Measurements from ENCODE around the gene MRPL38.
A peak's percentile ranks its signal among the peaks of the same experiment; 100 is the strongest.

The MRPL38 gene

DNA sequence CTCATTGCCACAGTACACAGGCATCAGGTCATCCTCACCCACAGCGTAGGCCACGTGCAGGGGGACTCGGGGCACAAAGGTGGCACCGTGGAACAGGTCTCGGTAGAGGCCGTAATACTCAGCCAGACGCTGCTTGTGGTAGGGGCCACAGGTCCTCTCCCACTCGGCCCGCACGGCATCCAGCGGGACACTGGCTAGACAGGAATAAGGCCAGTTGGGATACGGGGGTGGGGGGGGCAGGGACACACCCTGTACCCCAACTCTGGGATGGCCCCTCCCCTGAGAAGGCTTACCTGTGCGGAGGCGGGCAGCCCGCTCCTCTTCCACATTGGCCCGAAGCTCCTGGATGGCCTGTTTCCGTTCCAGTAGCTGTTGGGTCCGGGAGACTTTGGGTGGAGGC is 3.0 kb downstream of the MRPL38 start:
- peak; percentile 69 for DNase-seq (ENCODE audit: low spot score)
- Histone ChIP-seq H3K27me3 (ENCODE audit: insufficient read depth, poor library complexity, severe bottlenecking) (no peaks in the 10 kb centered on the region), H3K9me3 (ENCODE audit: severe bottlenecking) (no peaks in the 10 kb centered on the region), H3K27ac (ENCODE audit: poor library complexity, severe bottlenecking) (no peak overlapping the region), H3K4me3 (ENCODE audit: severe bottlenecking) (no peak overlapping the region), H3K4me1 (ENCODE audit: insufficient read depth, poor library complexity, severe bottlenecking) (peaks cover 10% of the 10 kb centered on the region), H3K36me3 (ENCODE audit: low read depth) (peaks cover 54% of the 10 kb centered on the region)
- TF ChIP-seq, protein P1, sequence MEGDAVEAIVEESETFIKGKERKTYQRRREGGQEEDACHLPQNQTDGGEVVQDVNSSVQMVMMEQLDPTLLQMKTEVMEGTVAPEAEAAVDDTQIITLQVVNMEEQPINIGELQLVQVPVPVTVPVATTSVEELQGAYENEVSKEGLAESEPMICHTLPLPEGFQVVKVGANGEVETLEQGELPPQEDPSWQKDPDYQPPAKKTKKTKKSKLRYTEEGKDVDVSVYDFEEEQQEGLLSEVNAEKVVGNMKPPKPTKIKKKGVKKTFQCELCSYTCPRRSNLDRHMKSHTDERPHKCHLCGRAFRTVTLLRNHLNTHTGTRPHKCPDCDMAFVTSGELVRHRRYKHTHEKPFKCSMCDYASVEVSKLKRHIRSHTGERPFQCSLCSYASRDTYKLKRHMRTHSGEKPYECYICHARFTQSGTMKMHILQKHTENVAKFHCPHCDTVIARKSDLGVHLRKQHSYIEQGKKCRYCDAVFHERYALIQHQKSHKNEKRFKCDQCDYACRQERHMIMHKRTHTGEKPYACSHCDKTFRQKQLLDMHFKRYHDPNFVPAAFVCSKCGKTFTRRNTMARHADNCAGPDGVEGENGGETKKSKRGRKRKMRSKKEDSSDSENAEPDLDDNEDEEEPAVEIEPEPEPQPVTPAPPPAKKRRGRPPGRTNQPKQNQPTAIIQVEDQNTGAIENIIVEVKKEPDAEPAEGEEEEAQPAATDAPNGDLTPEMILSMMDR (IDR thresholded peaks at IDR 0.05; ENCODE audit: poor library complexity, severe bottlenecking): no peak
- ATAC-seq (ENCODE audit: low read depth): no peak

DNA sequence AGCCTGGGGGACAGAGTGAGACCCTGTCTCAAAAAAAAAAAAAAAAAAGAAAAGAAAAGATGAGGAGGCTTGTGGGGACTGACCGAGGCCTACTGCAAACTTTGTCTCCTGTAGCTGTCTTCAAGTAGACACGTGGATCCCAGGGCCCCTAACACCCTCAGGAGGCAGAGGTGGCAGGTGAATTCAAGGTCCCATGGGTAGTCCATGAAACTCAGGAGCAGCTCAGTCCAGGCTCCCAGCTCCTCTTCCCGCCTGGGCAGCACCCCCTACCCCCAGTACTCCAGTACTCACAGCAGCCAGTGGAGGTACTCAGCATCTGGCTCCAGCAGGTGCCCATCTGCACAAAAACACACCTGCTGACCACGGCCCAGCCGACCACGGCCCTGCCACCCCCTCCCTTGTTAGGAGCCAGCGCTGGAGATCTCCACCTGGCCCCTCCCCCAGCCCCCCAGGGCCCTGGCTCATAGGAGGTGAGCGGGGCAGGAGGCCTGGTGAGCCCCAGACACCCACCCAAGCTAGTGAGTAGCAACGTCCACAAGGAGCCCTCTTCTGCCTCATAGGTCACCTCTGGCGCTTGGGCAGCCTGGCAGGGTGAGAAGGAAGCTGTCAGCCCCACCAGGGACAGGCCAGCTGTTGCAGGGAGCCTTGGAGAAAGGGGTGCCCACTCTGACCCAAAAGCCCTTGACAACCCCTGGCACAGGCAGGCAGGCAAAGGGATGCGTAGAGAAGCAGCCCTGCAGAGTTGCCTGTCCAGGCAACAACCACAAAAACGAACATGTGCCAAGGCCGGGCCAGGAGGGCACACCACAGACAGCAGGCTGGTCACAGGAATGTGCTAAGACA is 3.8 kb downstream of the MRPL38 start:
- Histone ChIP-seq H3K27ac (ENCODE audit: poor library complexity, severe bottlenecking) (no peak overlapping the region), H3K36me3 (ENCODE audit: low read depth) (peaks cover 54% of the 10 kb centered on the region), H3K27me3 (ENCODE audit: insufficient read depth, poor library complexity, severe bottlenecking) (no peaks in the 10 kb centered on the region), H3K4me1 (ENCODE audit: insufficient read depth, poor library complexity, severe bottlenecking) (peaks cover 10% of the 10 kb centered on the region), H3K4me3 (ENCODE audit: severe bottlenecking) (no peak overlapping the region), H3K9me3 (ENCODE audit: severe bottlenecking) (no peaks in the 10 kb centered on the region)
- DNase-seq (ENCODE audit: low spot score) (no peak), ATAC-seq (ENCODE audit: low read depth) (no peak)
- TF ChIP-seq, protein P1 (IDR thresholded peaks at IDR 0.05; ENCODE audit: poor library complexity, severe bottlenecking): no peak

DNA sequence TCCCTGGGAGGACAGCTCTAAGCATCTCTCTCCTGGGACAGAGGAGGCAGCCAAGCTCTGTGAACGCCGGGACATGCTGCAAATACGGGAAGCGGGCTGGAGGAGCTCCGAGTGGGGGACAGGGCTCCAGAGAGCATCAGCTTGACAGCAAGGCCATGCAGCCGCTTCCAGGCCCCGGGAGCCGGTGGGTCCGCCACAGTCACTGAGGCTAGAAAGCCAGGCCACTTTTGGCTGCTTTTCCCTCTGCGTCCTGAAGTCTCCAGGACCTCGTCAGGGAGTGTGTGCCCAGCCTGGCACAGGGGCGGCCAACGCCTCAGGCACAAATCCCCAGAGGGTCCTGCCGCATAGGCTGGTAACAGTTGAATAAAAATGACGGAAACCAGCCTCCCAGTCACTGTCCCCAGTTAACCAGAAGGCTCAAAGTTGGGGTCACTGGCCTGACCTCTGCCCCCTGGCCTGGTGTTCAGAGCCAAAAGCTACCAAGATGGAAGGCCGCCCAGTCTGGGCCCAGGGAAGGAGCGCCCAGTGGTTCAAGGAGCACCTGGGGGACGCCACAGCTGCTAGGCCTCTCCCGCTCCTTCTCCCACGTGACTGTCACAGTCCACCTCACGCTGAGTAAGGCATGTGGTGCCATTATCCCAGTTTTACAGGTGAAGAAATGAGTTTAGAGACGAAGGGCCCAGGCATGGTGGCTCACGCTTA is 4.8 kb downstream of the MRPL38 start:
- Histone ChIP-seq H3K4me1 (ENCODE audit: insufficient read depth, poor library complexity, severe bottlenecking) (peaks cover 13% of the 10 kb centered on the region), H3K4me3 (ENCODE audit: severe bottlenecking) (no peak overlapping the region), H3K27ac (ENCODE audit: poor library complexity, severe bottlenecking) (no peak overlapping the region), H3K27me3 (ENCODE audit: insufficient read depth, poor library complexity, severe bottlenecking) (no peaks in the 10 kb centered on the region), H3K36me3 (ENCODE audit: low read depth) (peaks cover 54% of the 10 kb centered on the region), H3K9me3 (ENCODE audit: severe bottlenecking) (no peaks in the 10 kb centered on the region)
- TF ChIP-seq, protein P1 (IDR thresholded peaks at IDR 0.05; ENCODE audit: poor library complexity, severe bottlenecking): no peak
- ATAC-seq (ENCODE audit: low read depth) (no peak), DNase-seq (ENCODE audit: low spot score) (no peak)

DNA sequence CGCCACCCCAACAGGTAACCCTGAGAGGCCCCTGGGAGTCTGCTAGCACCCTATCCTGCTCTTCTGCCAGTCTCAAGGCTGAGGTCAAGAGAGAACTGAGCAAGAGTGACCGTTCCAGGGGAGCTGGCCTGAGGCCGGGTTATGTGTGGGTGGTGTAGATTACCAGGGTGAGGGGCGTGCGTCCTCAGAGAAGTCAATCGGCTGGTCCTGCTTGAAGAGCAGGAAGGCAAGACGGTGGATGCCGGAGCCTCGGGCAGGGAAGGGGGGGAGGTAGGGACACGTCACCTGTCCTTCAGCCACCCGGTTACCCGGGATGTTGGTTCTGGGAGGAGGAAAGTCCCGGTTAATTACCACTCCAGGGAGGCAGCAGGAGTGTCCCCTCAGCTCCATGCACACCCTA is 5.3 kb downstream of the MRPL38 start:
- no peaks in the 10 kb centered on the region for H3K9me3 ChIP-seq (ENCODE audit: severe bottlenecking)
- peaks cover 13% of the 10 kb centered on the region for H3K4me1 ChIP-seq (ENCODE audit: insufficient read depth, poor library complexity, severe bottlenecking)
- no peak overlapping the region for H3K4me3 ChIP-seq (ENCODE audit: severe bottlenecking)
- TF ChIP-seq, protein P1 (IDR thresholded peaks at IDR 0.05; ENCODE audit: poor library complexity, severe bottlenecking): no peak
- no peaks in the 10 kb centered on the region for H3K27me3 ChIP-seq (ENCODE audit: insufficient read depth, poor library complexity, severe bottlenecking)
- no peak for DNase-seq (ENCODE audit: low spot score)
- ATAC-seq (ENCODE audit: low read depth): no peak
- peaks cover 54% of the 10 kb centered on the region for H3K36me3 ChIP-seq (ENCODE audit: low read depth)
- H3K27ac ChIP-seq (ENCODE audit: poor library complexity, severe bottlenecking): no peak overlapping the region
